Measurements from ENCODE around the gene MS4A15. TPM values are rescaled to one million over a fixed set of nuclear protein-coding genes. Genes with fewer than 3 reads are reported as not detected.

MS4A15 gene
- total RNA-seq, 4 donors from 2014 or later, result not detected

DNA sequence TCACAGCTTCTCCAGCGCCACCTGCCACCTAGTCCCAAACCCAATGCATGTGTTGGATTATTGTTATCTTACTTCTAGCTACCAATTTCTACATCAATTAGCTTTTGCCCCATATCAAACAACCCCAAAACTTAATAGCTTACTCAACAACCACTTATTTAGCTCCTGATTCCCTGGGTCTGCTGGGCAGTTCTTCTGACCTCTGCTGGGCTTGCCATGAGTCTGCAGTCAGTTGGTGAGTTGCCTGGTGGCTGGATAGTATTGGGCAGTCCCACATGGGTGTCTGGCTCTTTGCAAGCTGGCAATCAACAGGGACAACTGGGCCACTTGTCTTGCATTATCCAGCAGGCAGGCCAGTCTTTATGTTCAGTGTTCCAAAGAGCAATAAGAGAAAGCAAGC lies 13.6 kb upstream of the MS4A15 start:
- peaks cover 0 to 25% (median 1%) of the 10 kb centered on the region in 4 donors for H3K9me3 ChIP-seq
- no peaks in the 10 kb centered on the region for H3K27me3 ChIP-seq
- no peak for DNase-seq (ENCODE audit: low spot score in 2 of 2)
- TF ChIP-seq, protein P1, sequence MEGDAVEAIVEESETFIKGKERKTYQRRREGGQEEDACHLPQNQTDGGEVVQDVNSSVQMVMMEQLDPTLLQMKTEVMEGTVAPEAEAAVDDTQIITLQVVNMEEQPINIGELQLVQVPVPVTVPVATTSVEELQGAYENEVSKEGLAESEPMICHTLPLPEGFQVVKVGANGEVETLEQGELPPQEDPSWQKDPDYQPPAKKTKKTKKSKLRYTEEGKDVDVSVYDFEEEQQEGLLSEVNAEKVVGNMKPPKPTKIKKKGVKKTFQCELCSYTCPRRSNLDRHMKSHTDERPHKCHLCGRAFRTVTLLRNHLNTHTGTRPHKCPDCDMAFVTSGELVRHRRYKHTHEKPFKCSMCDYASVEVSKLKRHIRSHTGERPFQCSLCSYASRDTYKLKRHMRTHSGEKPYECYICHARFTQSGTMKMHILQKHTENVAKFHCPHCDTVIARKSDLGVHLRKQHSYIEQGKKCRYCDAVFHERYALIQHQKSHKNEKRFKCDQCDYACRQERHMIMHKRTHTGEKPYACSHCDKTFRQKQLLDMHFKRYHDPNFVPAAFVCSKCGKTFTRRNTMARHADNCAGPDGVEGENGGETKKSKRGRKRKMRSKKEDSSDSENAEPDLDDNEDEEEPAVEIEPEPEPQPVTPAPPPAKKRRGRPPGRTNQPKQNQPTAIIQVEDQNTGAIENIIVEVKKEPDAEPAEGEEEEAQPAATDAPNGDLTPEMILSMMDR (IDR thresholded peaks at IDR 0.05), result no peak
- TF ChIP-seq EP300 (IDR thresholded peaks at IDR 0.05) (no peak), POLR2A (IDR thresholded peaks at IDR 0.05) (no peak)
- H3K27ac ChIP-seq, result no peak overlapping the region
- 92% methylated on average over 1 of the region's 1 CpG for WGBS, 2 donors
- H3K36me3 ChIP-seq, result no peaks in the 10 kb centered on the region
- no peak overlapping the region for H3K4me3 ChIP-seq
- H3K4me1 ChIP-seq, result no peaks in the 10 kb centered on the region

DNA sequence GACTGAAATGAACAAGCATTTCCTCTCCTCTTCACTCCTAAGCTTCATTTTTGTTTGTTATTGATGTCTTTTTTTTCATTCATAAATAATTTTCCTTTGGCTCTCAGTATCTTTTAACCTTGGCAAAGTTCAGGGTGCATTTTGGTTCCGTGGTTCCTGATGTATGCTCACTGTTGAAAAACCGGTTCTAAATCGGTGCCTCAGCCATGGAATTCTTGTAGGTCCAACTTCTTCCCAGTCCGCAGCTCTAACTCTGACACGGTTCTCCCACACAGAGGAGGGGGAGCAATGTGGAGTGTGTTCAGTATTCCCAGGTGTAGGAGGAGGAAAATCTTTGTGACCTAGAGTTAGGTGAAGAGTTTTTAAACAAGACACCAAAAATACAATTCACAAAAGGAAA lies 12.6 kb upstream of the MS4A15 start:
- no peaks in the 10 kb centered on the region for H3K36me3 ChIP-seq
- H3K4me3 ChIP-seq, result no peak overlapping the region
- no peak overlapping the region for H3K27ac ChIP-seq
- H3K4me1 ChIP-seq, result no peaks in the 10 kb centered on the region
- 90 to 94% methylated on average over 5 of the region's 5 CpGs for WGBS, 2 donors
- peaks cover 0 to 25% (median 1%) of the 10 kb centered on the region in 4 donors for H3K9me3 ChIP-seq
- H3K27me3 ChIP-seq, result no peaks in the 10 kb centered on the region
- TF ChIP-seq POLR2A (IDR thresholded peaks at IDR 0.05), result no peak
- TF ChIP-seq, protein P1 (IDR thresholded peaks at IDR 0.05), result no peak
- TF ChIP-seq EP300 (IDR thresholded peaks at IDR 0.05), result no peak
- no peak for DNase-seq (ENCODE audit: low spot score in 2 of 2)

DNA sequence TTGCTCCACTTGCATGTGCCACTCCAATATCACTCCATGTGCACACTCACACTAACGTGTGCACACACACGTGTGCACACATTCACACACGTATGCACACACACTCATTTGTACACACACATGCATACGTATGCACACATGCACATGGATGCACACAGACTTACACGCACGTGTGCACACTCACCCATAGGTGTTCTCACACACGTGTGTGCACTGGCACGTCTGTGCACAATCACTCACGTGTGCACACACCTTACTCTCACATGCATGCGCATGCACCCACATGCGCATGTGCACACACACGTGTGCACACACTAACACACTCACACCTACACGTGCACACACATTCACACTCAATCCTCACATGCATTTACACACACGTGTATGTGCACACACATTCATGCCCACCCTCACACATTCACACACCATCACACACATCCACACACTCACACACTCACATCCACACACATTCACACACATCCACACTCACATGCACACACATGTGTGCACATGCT lies 9.3 kb upstream of the MS4A15 start:
- TF ChIP-seq POLR2A (IDR thresholded peaks at IDR 0.05) (no peak), EP300 (IDR thresholded peaks at IDR 0.05) (no peak)
- TF ChIP-seq, protein P1 (IDR thresholded peaks at IDR 0.05), result no peak
- WGBS, 2 donors, result 96% methylated on average over 14 of the region's 14 CpGs
- Histone ChIP-seq H3K4me3 (no peak overlapping the region), H3K36me3 (no peaks in the 10 kb centered on the region), H3K4me1 (no peaks in the 10 kb centered on the region), H3K9me3 (peaks cover 0 to 5% (median 0%) of the 10 kb centered on the region in 4 donors), H3K27ac (no peak overlapping the region), H3K27me3 (no peaks in the 10 kb centered on the region)
- no peak for DNase-seq (ENCODE audit: low spot score in 2 of 2)

DNA sequence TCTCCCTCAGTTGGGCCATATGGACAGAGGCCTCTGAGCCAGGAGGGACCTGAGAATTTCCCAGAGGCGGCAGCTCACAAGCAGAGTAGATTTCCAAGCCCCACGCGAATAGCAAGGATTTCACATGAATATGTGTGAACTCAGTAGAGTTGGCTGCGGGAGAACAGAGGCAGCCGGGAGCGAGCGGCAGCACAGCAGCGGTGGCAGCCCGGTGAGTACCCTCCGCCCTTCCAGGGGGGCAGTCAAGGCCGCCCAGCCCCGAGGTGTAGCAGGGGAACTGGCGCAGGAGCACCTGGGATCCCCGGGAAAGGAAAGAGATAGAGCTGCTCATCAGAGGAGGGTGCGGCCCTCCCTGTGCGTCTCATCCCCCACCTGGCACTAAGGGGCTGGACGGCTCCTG lies 8.4 kb upstream of the MS4A15 start:
- Histone ChIP-seq H3K4me1 (no peaks in the 10 kb centered on the region), H3K27ac (no peak overlapping the region), H3K9me3 (peaks cover 0 to 4% (median 0%) of the 10 kb centered on the region in 4 donors), H3K27me3 (no peaks in the 10 kb centered on the region), H3K36me3 (no peaks in the 10 kb centered on the region), H3K4me3 (no peak overlapping the region)
- TF ChIP-seq POLR2A (IDR thresholded peaks at IDR 0.05) (no peak), EP300 (IDR thresholded peaks at IDR 0.05) (no peak)
- TF ChIP-seq, protein P1 (IDR thresholded peaks at IDR 0.05), result no peak
- 88% methylated on average over 17 of the region's 17 CpGs for WGBS, 2 donors
- DNase-seq (ENCODE audit: low spot score in 2 of 2), result no peak

DNA sequence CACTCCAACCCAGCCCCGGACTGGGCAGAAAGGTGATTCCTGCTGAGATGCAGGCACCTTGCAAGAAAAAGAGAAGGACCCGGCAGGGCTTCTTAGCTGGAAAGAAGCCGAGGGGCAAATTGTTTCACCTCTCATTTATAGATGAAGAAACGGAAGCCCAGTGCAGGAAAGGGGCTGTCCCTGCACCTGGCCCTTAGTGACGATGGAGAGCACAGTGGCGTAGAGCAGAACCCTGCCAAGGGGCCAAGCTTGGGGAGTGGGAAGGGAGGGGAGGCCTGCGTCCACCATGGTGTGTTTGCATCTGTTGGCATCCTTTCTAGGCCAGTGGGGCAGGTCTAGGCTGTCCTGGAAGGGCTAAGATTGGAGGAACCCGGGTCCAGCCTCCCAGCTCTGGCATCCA lies 7.8 kb upstream of the MS4A15 start:
- Histone ChIP-seq H3K27me3 (no peaks in the 10 kb centered on the region), H3K9me3 (peaks cover 0 to 4% (median 0%) of the 10 kb centered on the region in 4 donors), H3K4me3 (no peak overlapping the region), H3K4me1 (no peaks in the 10 kb centered on the region), H3K36me3 (no peaks in the 10 kb centered on the region), H3K27ac (no peak overlapping the region)
- DNase-seq (ENCODE audit: low spot score in 2 of 2), result no peak
- WGBS, 2 donors, result 83 to 86% methylated on average over 8 of the region's 8 CpGs
- no peak for TF ChIP-seq EP300 (IDR thresholded peaks at IDR 0.05)
- TF ChIP-seq, protein P1 (IDR thresholded peaks at IDR 0.05), result no peak
- TF ChIP-seq POLR2A (IDR thresholded peaks at IDR 0.05), result no peak
